Activated naive CD4-positive, alpha-beta T cell treated with anti-CD3 and anti-CD28 coated beads, Interleukin-2, amount 50 U/mL, for 24 hours (primary cell): ENCODE results near the gene NRP2.
A peak's percentile ranks its signal among the peaks of the same experiment; 100 is the strongest.

Source experiments
- H3K27ac Mint-ChIP-seq: one replicate; pipeline ENCODE4 v1.8.0; 2021; ENCODE audit warnings: mild to moderate bottlenecking, mixed read lengths
- H3K27me3 Mint-ChIP-seq: one replicate; pipeline ENCODE4 v1.8.0; 2021; ENCODE audit warnings: mixed read lengths
- H3K36me3 Mint-ChIP-seq: one replicate; pipeline ENCODE4 v1.8.0; 2021; ENCODE audit warnings: mixed read lengths
- H3K4me1 Mint-ChIP-seq: one replicate; pipeline ENCODE4 v1.8.0; 2021; ENCODE audit warnings: mixed read lengths
- H3K4me3 Mint-ChIP-seq: one replicate; pipeline ENCODE4 v1.8.0; 2021; ENCODE audit warnings: mild to moderate bottlenecking, mixed read lengths
- H3K9me3 Mint-ChIP-seq: one replicate; pipeline ENCODE4 v1.8.0; 2021; ENCODE audit warnings: mixed read lengths

Gene NRP2

DNA sequence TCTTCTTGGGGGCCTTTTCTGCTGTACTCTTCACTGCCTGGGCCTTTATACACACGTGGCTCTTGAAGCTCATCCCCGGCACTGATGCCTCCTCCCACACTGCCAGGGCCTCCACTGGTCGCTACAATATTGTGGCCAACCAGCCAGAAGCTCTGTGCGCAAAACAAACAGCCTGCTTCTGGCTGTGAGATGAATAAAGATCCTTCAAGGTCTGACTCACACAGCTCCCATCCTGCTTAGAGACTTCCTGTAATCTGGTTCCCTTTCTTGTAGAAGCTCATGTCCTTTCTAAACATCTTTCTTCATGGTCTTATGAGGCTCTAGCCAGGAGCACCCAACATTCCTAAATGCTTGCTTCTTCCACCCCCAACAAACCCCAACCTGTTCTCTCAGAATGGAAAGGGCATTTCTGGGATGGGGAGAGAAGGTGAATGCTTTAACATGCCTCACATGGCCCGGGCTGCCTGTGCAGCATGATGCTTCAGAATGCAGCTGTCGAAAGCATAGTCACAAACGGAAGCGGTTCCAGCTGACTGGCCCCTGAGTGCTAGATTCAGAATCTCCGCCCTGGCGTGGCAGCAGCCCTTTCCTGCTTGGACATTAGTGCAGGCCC is 24.6 kb downstream of the NRP2 start:
- Mint-ChIP-seq H3K36me3 (no peaks in the 10 kb centered on the region), H3K27ac (peak overlapping the region; percentile 92), H3K4me1 (peaks cover 12% of the 10 kb centered on the region), H3K9me3 (no peaks in the 10 kb centered on the region), H3K27me3 (no peaks in the 10 kb centered on the region), H3K4me3 (peak overlapping the region; percentile 53)

DNA sequence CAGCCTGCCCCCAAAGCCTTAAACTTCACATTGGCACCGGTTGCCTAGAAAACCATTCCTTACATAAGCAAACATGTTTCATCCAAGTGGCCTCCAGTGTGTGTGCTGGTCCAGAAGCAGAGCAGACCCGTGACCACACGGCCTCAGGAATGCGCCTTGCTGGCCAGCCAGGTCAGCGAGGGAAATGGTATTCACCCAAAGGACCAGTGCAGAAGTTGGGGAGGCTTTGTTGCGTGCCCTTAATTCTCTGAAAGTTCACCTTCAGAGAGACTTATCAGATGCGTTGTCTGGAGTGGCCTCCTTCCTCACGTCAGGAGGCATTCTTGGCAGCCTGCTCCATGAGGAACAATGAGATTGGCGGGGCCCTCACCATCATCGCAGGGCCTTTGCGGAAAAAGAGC is 25.9 kb downstream of the NRP2 start:
- H3K27me3 Mint-ChIP-seq: no peaks in the 10 kb centered on the region
- peaks cover 12% of the 10 kb centered on the region for H3K4me1 Mint-ChIP-seq
- H3K27ac Mint-ChIP-seq: peak overlapping the region; percentile 47
- H3K36me3 Mint-ChIP-seq: no peaks in the 10 kb centered on the region
- H3K9me3 Mint-ChIP-seq: no peaks in the 10 kb centered on the region
- H3K4me3 Mint-ChIP-seq: no peak overlapping the region

DNA sequence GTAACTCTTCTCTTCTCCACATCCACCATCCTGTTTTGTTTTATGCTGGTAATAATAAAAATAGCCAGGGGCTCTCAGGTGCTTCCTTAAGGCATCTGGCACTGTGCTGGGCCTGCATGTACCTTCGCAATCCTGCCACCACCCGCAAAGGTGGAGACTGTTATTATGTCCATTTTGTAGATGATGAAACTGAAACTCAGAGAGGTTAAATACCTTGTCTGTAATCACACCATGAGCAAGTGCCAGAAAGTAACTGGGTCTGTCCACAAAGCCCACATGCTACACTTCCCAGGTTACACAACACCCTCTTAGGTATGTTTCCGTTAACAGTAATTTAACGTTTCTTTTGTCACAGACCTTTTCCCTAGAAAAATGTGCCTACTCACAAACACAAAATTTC is 27.0 kb downstream of the NRP2 start:
- Mint-ChIP-seq H3K36me3 (no peaks in the 10 kb centered on the region), H3K27ac (peak overlapping the region; percentile 19), H3K27me3 (no peaks in the 10 kb centered on the region), H3K4me3 (no peak overlapping the region), H3K9me3 (no peaks in the 10 kb centered on the region), H3K4me1 (peaks cover 12% of the 10 kb centered on the region)

DNA sequence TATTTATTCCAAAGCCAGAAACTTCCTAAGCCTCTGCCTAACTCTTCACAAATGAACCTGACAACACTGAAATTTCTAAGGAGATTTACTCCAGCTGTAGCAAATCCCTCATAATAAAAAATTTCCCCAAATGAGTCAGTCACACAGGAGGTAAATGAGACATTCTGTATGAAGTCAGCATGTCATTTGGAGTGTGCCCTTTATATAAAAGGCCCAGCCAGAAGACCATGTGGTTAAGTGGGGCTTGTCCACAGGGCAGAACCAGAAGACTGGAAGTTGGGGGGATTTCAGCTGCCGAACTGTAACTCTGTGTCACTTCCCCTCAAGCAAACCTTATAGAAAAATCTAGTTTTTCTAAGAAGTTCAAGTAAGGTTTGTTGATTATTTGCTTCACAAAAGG is 30.2 kb downstream of the NRP2 start:
- peaks cover 4% of the 10 kb centered on the region for H3K4me1 Mint-ChIP-seq
- H3K36me3 Mint-ChIP-seq: no peaks in the 10 kb centered on the region
- no peaks in the 10 kb centered on the region for H3K27me3 Mint-ChIP-seq
- H3K4me3 Mint-ChIP-seq: no peak overlapping the region
- no peaks in the 10 kb centered on the region for H3K9me3 Mint-ChIP-seq
- H3K27ac Mint-ChIP-seq: no peak overlapping the region

DNA sequence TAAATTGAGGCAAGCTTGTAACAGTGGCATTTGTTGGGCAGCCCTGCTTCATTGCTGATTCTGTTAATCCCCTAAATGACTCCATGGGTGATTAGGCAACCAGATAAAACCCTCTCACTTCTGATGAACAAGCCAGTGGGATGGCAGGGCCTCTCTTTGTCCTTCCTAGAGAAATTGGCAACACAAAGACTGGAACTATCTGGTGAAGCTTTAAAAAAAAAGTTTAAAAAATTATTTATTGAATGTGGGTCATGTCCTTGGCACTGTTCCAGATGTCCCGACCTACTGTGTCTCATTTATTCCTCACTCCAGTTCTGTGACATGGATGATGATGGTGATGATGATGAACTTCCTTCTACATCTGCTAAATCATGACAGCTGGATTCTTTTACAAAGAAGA is 30.8 kb downstream of the NRP2 start:
- H3K36me3 Mint-ChIP-seq: no peaks in the 10 kb centered on the region
- H3K27ac Mint-ChIP-seq: no peak overlapping the region
- no peaks in the 10 kb centered on the region for H3K9me3 Mint-ChIP-seq
- no peak overlapping the region for H3K4me3 Mint-ChIP-seq
- peaks cover 4% of the 10 kb centered on the region for H3K4me1 Mint-ChIP-seq
- H3K27me3 Mint-ChIP-seq: no peaks in the 10 kb centered on the region

DNA sequence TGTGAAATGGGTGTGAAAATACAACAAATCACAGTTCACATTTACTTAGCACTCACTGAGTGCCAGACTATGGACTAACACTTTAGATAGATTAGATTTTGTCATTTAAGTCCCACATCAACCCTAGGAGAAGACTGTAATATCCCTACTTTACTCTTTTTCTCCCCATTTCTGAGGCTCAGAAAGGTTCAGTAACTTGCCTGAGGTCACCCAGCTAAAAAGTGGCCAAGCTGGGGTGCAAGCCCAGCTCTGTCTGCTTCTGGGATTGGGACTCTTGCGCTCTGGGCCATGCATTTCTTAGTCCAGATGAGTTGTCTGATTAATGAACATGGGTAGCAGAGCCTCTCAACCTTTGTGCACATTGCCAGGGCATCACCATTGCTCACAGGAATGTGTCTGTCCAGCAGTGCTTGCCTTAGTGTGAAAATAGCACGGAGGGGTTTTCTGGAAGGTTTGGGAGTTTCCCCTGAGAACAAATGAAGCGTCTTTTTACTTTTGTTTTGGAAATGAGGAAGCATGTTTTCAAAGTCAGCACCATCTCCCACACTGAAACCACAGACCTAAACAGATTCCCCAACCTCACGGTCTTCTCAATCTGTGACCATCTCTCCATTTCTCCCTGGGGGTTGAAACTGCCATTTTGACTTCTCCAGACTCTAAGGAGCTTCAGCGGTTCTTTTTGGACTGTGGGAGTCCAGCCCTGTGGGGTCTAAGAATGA is 31.9 kb downstream of the NRP2 start:
- Mint-ChIP-seq H3K27ac (no peak overlapping the region), H3K27me3 (no peaks in the 10 kb centered on the region), H3K4me3 (no peak overlapping the region)

DNA sequence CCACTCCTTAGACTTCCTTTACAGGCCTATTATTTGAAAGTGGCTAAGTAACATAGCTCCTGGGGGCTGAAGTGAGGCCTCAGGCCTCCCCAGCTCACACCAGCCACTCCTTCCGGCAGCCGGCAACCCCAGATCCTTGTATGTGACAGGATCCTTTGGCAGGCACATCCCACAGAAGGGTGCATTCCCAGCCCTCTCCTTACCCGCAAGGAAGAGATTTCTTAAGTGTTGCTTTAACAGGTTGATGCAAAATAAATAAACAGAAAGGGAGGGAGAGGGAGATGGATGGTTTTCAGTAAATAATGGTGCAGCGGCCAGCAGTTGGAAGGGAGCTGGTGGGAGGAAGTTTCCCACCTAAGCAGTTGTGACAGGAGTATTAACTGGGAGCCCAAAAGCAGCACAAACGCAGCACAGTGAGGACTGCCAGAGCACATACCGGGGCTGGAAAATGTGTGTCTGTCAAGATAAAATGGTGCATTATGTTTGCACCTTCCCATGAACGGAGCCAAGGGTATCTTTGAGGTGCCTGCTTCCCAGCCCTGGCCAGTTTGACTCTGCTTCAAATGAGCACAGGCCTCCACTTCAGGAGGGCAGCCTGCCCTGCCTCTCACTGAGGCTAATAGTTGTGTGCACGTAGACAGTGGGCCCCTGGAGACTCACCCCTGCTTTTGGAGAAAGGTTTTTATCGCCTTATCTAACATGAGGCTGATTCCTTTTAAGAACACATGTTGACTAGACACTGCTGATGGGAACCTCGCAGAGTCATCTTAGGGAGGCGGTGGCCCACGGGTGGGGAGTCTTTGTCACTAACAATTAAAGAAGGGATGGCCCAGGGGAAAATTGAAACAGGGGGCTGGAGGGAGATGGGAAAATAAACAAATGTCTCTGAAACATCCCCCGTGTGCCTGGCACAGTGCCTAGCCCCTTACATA is 32.8 kb downstream of the NRP2 start:
- Mint-ChIP-seq H3K27me3 (no peaks in the 10 kb centered on the region), H3K27ac (no peak overlapping the region), H3K36me3 (no peaks in the 10 kb centered on the region), H3K4me3 (no peak overlapping the region), H3K9me3 (no peaks in the 10 kb centered on the region), H3K4me1 (peaks cover 4% of the 10 kb centered on the region)

More for the DNA sequence above, 31.9 kb downstream of the NRP2 start:
- Mint-ChIP-seq H3K4me1 (peaks cover 4% of the 10 kb centered on the region), H3K9me3 (no peaks in the 10 kb centered on the region), H3K36me3 (no peaks in the 10 kb centered on the region)

DNA sequence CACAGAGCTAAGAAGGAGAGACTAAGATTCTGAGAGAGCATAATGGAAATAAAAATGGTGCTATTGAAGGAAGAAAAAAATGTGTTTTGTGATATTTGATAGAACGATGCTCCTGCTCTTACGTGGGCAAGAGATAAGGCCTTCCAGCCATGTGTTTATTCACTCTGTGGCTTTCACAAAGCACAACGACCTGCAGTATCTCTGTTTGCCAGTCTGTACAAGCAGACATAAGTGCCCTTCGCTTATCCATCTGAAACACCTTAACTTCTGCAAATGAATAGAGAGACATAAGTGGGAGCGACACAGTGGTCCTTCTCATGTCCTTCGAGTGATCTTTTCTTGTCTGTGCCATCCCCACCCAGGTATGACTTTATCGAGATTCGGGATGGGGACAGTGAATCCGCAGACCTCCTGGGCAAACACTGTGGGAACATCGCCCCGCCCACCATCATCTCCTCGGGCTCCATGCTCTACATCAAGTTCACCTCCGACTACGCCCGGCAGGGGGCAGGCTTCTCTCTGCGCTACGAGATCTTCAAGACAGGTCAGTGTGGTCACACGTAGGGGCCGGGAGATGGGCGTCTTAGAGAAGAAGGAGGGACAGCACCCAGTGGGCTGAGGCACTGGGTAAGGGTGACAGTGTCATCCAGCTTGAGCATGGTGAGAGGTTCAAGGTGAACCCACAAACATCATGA is 33.7 kb downstream of the NRP2 start:
- H3K4me3 Mint-ChIP-seq: no peak overlapping the region
- H3K4me1 Mint-ChIP-seq: peaks cover 4% of the 10 kb centered on the region

DNA sequence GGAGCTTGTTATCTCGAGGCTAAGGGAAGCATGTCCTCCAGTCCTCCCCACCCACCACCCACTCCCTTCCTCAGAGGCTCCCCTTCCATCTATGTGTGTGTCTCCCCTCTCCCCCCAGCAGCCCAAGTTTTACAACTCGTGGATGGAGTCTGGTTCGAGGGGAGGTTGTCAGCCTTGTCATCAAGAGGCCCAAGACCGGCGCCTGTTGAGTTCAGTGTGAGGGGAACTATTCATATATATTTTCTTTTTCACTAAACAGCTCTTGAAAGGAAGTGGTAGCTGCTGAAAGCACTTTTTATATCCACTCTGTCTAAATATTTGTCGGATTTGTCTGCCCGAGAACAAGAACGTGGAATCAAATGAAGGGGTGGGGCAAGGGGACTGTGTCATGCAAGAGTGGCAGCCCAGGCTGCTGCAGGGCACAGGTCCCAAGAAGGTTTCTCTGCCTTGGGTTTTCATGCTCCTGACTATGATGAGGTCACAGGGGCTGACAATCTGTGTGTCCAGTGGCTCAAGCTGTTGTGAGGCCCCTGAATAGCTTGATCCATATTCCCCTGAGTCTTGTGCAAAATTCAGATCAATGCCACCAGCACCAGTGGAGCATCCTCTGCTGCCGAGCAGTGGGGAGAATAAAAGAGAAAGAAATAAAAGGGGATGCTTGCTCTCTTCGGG is 35.0 kb downstream of the NRP2 start:
- Mint-ChIP-seq H3K27ac (no peak overlapping the region), H3K27me3 (no peaks in the 10 kb centered on the region), H3K4me3 (no peak overlapping the region), H3K4me1 (peaks cover 4% of the 10 kb centered on the region), H3K9me3 (no peaks in the 10 kb centered on the region), H3K36me3 (no peaks in the 10 kb centered on the region)

More for the DNA sequence above, 33.7 kb downstream of the NRP2 start:
- no peaks in the 10 kb centered on the region for H3K27me3 Mint-ChIP-seq
- H3K27ac Mint-ChIP-seq: no peak overlapping the region
- H3K36me3 Mint-ChIP-seq: no peaks in the 10 kb centered on the region
- no peaks in the 10 kb centered on the region for H3K9me3 Mint-ChIP-seq

DNA sequence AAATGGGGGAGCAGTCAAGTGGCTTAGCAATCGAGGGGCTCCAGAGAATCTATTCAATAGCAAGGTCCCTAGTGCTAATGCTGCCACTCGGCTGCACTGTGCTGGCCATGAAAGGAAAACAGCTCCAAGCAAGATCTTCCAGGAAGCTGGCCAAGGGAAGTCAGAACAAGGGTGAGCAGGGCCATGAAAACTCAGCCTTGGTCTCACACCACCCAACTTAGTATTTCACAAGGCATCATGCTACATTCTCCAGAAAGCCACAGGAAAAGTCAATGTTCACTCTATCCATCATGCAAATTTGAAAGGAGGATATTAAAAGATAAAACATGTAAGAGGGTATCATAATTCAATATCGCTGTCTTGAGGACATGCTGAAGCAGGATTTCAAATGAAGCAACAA is 35.7 kb downstream of the NRP2 start:
- no peaks in the 10 kb centered on the region for H3K27me3 Mint-ChIP-seq
- H3K4me1 Mint-ChIP-seq: peaks cover 4% of the 10 kb centered on the region
- no peaks in the 10 kb centered on the region for H3K9me3 Mint-ChIP-seq
- H3K36me3 Mint-ChIP-seq: no peaks in the 10 kb centered on the region
- no peak overlapping the region for H3K4me3 Mint-ChIP-seq
- no peak overlapping the region for H3K27ac Mint-ChIP-seq

DNA sequence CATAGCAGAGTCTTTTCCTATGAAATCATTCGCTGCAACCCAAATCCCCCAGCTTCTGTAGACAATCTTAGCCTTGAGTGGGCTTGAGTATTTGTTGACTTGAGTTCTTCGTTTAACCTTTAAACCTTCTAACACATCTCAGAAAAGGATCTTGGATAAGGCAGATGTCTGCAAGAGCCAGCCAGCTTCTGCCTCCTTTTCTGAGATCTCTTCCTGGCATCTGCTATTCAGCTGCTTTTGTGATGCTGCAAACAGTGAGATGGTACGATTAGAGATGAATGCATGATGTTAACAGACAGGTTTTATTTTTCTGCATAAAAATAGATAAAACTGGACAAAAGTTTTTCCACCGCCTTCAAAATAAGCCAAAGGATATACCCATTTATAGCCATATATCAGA is 37.5 kb downstream of the NRP2 start:
- peaks cover 3% of the 10 kb centered on the region for H3K4me1 Mint-ChIP-seq

DNA sequence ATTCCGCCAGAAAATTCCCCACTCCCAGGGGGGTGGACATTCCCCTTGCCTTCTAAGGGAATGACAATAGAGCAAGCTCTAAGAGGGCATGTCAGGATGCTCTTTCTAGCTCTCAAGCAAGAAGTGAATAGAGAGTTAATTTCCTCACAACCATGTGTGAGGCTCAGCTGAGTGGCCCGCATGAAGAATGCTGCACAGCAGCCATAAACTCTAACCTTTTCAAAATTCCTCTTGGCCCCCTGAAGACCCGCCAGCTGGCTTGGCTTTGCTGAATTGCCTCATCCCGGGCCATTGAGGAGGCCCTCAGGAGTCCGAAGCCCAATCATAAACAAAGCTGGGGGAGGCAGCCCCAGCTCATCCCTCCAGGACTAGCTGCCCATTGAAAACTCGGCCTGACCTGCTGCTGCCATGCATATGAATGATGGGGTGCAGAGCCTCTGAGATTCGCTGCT is 38.2 kb downstream of the NRP2 start:
- H3K27me3 Mint-ChIP-seq: no peaks in the 10 kb centered on the region
- H3K36me3 Mint-ChIP-seq: no peaks in the 10 kb centered on the region
- H3K4me3 Mint-ChIP-seq: no peak overlapping the region
- H3K27ac Mint-ChIP-seq: no peak overlapping the region
- H3K9me3 Mint-ChIP-seq: no peaks in the 10 kb centered on the region
- H3K4me1 Mint-ChIP-seq: peaks cover 3% of the 10 kb centered on the region

More for the DNA sequence above, 37.5 kb downstream of the NRP2 start:
- no peaks in the 10 kb centered on the region for H3K36me3 Mint-ChIP-seq
- H3K9me3 Mint-ChIP-seq: no peaks in the 10 kb centered on the region
- no peak overlapping the region for H3K4me3 Mint-ChIP-seq
- H3K27ac Mint-ChIP-seq: no peak overlapping the region
- no peaks in the 10 kb centered on the region for H3K27me3 Mint-ChIP-seq

DNA sequence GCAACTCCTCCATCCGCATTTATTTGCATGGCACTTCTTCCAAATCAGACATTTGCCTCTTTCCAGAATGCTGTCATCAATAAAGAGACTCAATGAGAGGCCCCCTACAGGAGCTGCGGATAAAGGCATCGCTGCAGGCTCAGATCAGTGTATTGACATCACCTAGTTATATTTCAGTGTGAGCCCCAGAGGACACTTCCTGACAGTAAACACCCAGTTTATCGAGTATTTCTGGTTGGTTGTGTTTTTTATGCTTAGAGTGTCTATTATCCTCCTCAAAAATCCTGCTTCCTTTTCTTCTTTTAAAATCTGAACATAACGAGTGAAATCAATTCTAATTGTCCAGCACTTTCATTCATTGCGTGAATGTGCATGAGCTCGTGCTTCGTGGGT is 38.8 kb downstream of the NRP2 start:
- Mint-ChIP-seq H3K4me1 (peaks cover 3% of the 10 kb centered on the region), H3K27ac (peak overlapping the region; percentile 23), H3K9me3 (no peaks in the 10 kb centered on the region), H3K27me3 (no peaks in the 10 kb centered on the region), H3K36me3 (no peaks in the 10 kb centered on the region), H3K4me3 (no peak overlapping the region)

DNA sequence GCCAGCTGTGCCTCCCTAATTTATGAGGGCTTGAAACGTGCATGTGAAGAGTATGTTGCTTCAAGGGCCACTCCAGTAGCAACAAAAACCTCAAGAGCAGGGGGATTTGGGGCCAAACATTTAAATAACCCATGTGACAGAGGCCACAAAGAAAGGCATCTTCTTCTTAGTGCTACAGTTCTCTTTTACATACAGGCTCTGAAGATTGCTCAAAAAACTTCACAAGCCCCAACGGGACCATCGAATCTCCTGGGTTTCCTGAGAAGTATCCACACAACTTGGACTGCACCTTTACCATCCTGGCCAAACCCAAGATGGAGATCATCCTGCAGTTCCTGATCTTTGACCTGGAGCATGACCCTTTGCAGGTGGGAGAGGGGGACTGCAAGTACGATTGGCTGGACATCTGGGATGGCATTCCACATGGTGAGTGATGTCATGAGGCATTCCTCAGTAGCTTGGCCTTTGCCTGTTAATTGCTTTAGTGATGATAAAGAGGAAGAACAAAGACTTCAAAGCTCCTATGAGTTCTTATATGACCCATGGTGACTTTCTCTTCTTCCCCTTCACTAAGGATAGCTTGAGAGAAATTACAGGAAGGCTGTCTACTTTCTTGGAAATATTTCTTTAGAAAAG is 40.1 kb downstream of the NRP2 start:
- H3K9me3 Mint-ChIP-seq: no peaks in the 10 kb centered on the region
- no peaks in the 10 kb centered on the region for H3K27me3 Mint-ChIP-seq
- H3K36me3 Mint-ChIP-seq: no peaks in the 10 kb centered on the region
- no peak overlapping the region for H3K4me3 Mint-ChIP-seq
- H3K27ac Mint-ChIP-seq: no peak overlapping the region
- peaks cover 3% of the 10 kb centered on the region for H3K4me1 Mint-ChIP-seq
